HEK293T (cell line): ENCODE data around the gene TMPRSS7.

Experiments used
- FOXK2 ChIP-seq: fragments of 450-650 bp; IDR thresholded peaks from 2 replicates; pipeline ENCODE4 v1.6.1; 2016; ENCODE audit warnings: mild to moderate bottlenecking
- SP1 ChIP-seq: fragments of 450-650 bp; IDR thresholded peaks from 2 replicates; pipeline ENCODE4 v1.6.1; 2017
- ZNF384 ChIP-seq: fragments of 450-650 bp; IDR thresholded peaks from 2 replicates; pipeline ENCODE4 v1.6.1; 2016

- TF ChIP-seq ZNF384 (no peak), SP1 (no peak), FOXK2 (no peak)
Observed at GRCh38 chr3:111999484-112000324, 34.8 kb upstream of the TMPRSS7 start.
